Superior temporal gyrus (tissue), 1 donor: ENCODE data around the gene ANKRD18A.

Experiments used
- DNase-seq: peaks from one replicate; pipeline ENCODE4 v3.0.0-alpha.2; 2016; ENCODE audit errors: extremely low spot score

Gene ANKRD18A

GRCh38 chr9:38529317-38529716 lies 91.1 kb downstream of the ANKRD18A start:
- DNase-seq: no peak

GRCh38 chr9:38527503-38527902 lies 92.9 kb downstream of the ANKRD18A start:
- no peak for DNase-seq

- no peak for DNase-seq
Measured at GRCh38 chr9:38526591-38526990, 93.8 kb downstream of the ANKRD18A start.

GRCh38 chr9:38523121-38523520 lies 97.3 kb downstream of the ANKRD18A start:
- DNase-seq: no peak

- no peak for DNase-seq
Measured at GRCh38 chr9:38521762-38522161, 98.6 kb downstream of the ANKRD18A start.
